ENCODE results near the gene PROM2. TPM values are rescaled to one million over a fixed set of nuclear protein-coding genes. Genes with fewer than 3 reads are reported as not detected.
"Not testable (repeated sequence)": the region's sequence is repeated elsewhere in the genome, so short reads cannot be mapped to it uniquely, and the experiment has no call there.

PROM2 gene
- total RNA-seq, 2 donors from 2014 or later: 2.2 to 2.3 TPM

- H3K27ac ChIP-seq (ENCODE audit: low read depth, low read length): no peak overlapping the region
- no peaks in the 10 kb centered on the region for H3K27me3 Mint-ChIP-seq (ENCODE audit: insufficient read depth)
- TF ChIP-seq, protein P1, sequence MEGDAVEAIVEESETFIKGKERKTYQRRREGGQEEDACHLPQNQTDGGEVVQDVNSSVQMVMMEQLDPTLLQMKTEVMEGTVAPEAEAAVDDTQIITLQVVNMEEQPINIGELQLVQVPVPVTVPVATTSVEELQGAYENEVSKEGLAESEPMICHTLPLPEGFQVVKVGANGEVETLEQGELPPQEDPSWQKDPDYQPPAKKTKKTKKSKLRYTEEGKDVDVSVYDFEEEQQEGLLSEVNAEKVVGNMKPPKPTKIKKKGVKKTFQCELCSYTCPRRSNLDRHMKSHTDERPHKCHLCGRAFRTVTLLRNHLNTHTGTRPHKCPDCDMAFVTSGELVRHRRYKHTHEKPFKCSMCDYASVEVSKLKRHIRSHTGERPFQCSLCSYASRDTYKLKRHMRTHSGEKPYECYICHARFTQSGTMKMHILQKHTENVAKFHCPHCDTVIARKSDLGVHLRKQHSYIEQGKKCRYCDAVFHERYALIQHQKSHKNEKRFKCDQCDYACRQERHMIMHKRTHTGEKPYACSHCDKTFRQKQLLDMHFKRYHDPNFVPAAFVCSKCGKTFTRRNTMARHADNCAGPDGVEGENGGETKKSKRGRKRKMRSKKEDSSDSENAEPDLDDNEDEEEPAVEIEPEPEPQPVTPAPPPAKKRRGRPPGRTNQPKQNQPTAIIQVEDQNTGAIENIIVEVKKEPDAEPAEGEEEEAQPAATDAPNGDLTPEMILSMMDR (conservative IDR thresholded peaks at IDR 0.05): no peak
- H3K36me3 ChIP-seq (ENCODE audit: control insufficient read depth, insufficient read depth, low read length): no peaks in the 10 kb centered on the region
- H3K4me1 Mint-ChIP-seq: no peaks in the 10 kb centered on the region
- no peak overlapping the region for H3K9ac ChIP-seq (ENCODE audit: extremely low read depth, low read length, poor library complexity, severe bottlenecking)
- peaks cover 48% of the 10 kb centered on the region for H3K9me3 Mint-ChIP-seq
- no peaks in the 10 kb centered on the region for H3K36me3 Mint-ChIP-seq (ENCODE audit: low read depth)
- H3K4me1 ChIP-seq (ENCODE audit: control insufficient read depth, insufficient read depth, low read length): no peaks in the 10 kb centered on the region
- no peak overlapping the region for H3K4me3 ChIP-seq (ENCODE audit: low read length)
- no peak overlapping the region for H3K4me3 Mint-ChIP-seq
- no peaks in the 10 kb centered on the region for H3K27me3 ChIP-seq (ENCODE audit: control insufficient read depth, insufficient read depth, low read length, poor library complexity, severe bottlenecking)
- H3K27ac Mint-ChIP-seq: no peak overlapping the region
- H3K9me3 ChIP-seq (ENCODE audit: control insufficient read depth, low read length): peaks cover 32% of the 10 kb centered on the region
- no peak for DNase-seq
Measured at GRCh38 chr2:95238131-95238530, 36.1 kb upstream of the PROM2 start.

GRCh38 chr2:95240091-95240490 lies 34.2 kb upstream of the PROM2 start:
- Histone ChIP-seq H3K9me3 (ENCODE audit: control insufficient read depth, low read length) (peaks cover 33% of the 10 kb centered on the region), H3K27me3 (ENCODE audit: control insufficient read depth, insufficient read depth, low read length, poor library complexity, severe bottlenecking) (no peaks in the 10 kb centered on the region), H3K4me3 (ENCODE audit: low read length) (no peak overlapping the region), H3K4me1 (ENCODE audit: control insufficient read depth, insufficient read depth, low read length) (no peaks in the 10 kb centered on the region), H3K36me3 (ENCODE audit: control insufficient read depth, insufficient read depth, low read length) (no peaks in the 10 kb centered on the region), H3K27ac (ENCODE audit: low read depth, low read length) (no peak overlapping the region), H3K9ac (ENCODE audit: extremely low read depth, low read length, poor library complexity, severe bottlenecking) (no peak overlapping the region)
- Mint-ChIP-seq H3K9me3 (peaks cover 56% of the 10 kb centered on the region), H3K27ac (no peak overlapping the region), H3K27me3 (ENCODE audit: insufficient read depth) (peaks cover 2% of the 10 kb centered on the region), H3K4me3 (no peak overlapping the region), H3K36me3 (ENCODE audit: low read depth) (peaks cover 6% of the 10 kb centered on the region), H3K4me1 (no peaks in the 10 kb centered on the region)
- TF ChIP-seq, protein P1 (conservative IDR thresholded peaks at IDR 0.05): no peak
- no peak for DNase-seq
- WGBS, 2 experiments (ENCODE audit: insufficient coverage in 1 of 2, insufficient read length in 1 of 2): 84 to 86% methylated on average over 4 to 5 of the region's 5 CpGs

DNA sequence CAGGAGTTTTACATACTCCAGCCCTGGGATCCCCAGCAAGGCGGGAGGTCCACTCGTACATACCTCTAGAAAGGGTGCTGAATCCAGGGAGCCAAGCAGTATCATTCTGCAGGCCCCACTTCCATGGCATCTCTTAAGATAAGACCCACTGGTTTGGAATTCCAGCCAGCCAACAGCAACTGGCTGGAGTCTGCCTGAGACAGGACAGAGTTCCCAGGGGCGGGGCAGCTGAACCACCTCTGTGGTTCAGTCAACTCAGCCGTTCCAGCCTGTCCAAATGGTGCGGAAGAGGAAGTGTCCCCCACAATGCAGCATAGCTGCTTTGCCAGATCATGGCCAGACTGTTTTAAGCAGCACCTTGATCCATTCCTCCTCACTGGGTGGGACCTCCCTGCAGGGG lies 33.7 kb upstream of the PROM2 start:
- Mint-ChIP-seq H3K36me3 (ENCODE audit: low read depth) (peaks cover 6% of the 10 kb centered on the region), H3K9me3 (peaks cover 58% of the 10 kb centered on the region), H3K27me3 (ENCODE audit: insufficient read depth) (peaks cover 3% of the 10 kb centered on the region), H3K4me1 (no peaks in the 10 kb centered on the region), H3K27ac (no peak overlapping the region), H3K4me3 (no peak overlapping the region)
- Histone ChIP-seq H3K9ac (ENCODE audit: extremely low read depth, low read length, poor library complexity, severe bottlenecking) (no peak overlapping the region), H3K4me1 (ENCODE audit: control insufficient read depth, insufficient read depth, low read length) (no peaks in the 10 kb centered on the region), H3K36me3 (ENCODE audit: control insufficient read depth, insufficient read depth, low read length) (no peaks in the 10 kb centered on the region), H3K9me3 (ENCODE audit: control insufficient read depth, low read length) (peaks cover 32% of the 10 kb centered on the region), H3K27ac (ENCODE audit: low read depth, low read length) (no peak overlapping the region), H3K27me3 (ENCODE audit: control insufficient read depth, insufficient read depth, low read length, poor library complexity, severe bottlenecking) (no peaks in the 10 kb centered on the region), H3K4me3 (ENCODE audit: low read length) (no peak overlapping the region)
- TF ChIP-seq, protein P1 (conservative IDR thresholded peaks at IDR 0.05): no peak
- WGBS, 2 experiments (ENCODE audit: insufficient coverage in 1 of 2, insufficient read length in 1 of 2): 88 to 93% methylated on average over 5 of the region's 5 CpGs
- no peak for DNase-seq

DNA sequence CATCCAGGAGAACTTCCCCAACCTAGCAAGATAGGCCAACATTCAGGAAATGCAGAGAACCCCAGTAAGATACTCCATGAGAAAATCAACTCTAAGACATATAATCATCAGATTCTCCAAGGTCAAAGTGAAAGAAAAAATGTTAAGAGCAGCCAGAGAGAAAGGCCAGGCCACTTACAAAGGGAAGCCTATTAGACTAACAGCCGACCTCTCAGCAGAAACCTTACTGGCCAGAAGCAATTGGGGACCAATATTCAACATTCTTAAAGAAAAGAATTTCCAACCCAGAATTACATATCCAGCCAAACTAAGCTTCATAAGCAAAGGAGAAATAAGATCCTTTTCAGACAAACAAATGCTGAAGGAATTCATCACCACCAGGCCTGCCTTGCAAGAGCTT lies 32.2 kb upstream of the PROM2 start:
- not testable (repeated sequence) for DNase-seq; H3K4me3 ChIP-seq (ENCODE audit: low read length); H3K27ac ChIP-seq (ENCODE audit: low read depth, low read length); H3K36me3 Mint-ChIP-seq (ENCODE audit: low read depth); H3K36me3 ChIP-seq (ENCODE audit: control insufficient read depth, insufficient read depth, low read length); H3K4me1 Mint-ChIP-seq; H3K4me1 ChIP-seq (ENCODE audit: control insufficient read depth, insufficient read depth, low read length); H3K27me3 ChIP-seq (ENCODE audit: control insufficient read depth, insufficient read depth, low read length, poor library complexity, severe bottlenecking); H3K9ac ChIP-seq (ENCODE audit: extremely low read depth, low read length, poor library complexity, severe bottlenecking); H3K27ac Mint-ChIP-seq; H3K4me3 Mint-ChIP-seq
- Mint-ChIP-seq H3K27me3 (ENCODE audit: insufficient read depth) (peaks cover 11% of the 10 kb centered on the region), H3K9me3 (peaks cover 71% of the 10 kb centered on the region)
- peaks cover 39% of the 10 kb centered on the region for H3K9me3 ChIP-seq (ENCODE audit: control insufficient read depth, low read length)
- WGBS, 2 experiments (ENCODE audit: insufficient coverage in 1 of 2, insufficient read length in 1 of 2): 72 to 80% methylated on average over 1 of the region's 1 CpG
